ENCODE results near the gene NADK. TPM values are rescaled to one million over a fixed set of nuclear protein-coding genes. Genes with fewer than 3 reads are reported as not detected.

Gene NADK
- total RNA-seq = 11.5 TPM

DNA sequence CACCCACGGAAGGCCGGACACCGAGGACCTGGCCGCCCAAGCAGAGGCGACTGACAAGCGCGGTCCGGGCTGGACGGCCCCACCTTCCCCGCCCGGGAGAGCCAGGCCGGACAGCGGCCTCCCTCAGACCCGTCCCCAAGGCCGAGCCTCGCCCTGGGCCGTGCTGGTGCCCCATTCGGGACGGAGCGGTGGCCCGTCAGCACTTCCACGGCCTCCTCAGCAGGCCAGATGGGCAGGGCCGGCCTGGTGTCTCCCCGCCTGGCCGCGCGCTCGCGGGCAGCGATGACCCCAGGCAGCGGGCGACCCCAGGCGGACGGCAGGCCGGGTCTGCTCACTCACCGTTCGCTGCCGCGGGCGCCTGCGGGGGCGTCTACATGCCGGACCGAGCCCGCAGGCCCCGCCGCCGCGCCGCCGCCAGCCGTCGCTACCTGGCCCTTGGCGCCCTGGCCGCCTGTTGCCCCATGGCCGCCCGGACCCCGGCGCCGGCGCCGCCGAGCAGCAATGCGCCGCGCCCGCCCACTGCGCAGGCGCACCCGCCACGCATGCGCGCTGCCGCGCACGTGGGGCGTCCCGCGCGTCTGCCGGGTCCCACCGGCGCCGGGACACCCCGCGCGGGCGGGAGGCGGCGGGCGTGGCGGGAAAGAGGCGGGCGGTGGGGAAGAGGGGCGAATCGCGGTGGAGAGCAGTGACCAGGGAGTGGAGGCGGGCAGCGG lies at the start of gene NADK:
Gene NADK (minus strand): TSS at position 521 of the 713 bp plus-strand sequence. CDS start 13,064 bp downstream, outside the sequence.
- H3K9me3 ChIP-seq (ENCODE audit: control insufficient read depth in 3 of 3, low read length in 3 of 3) = no peaks in the 10 kb centered on the region
- H3K27me3 ChIP-seq (ENCODE audit: control insufficient read depth in 3 of 3, insufficient read depth in 3 of 3, low read length in 3 of 3) = peaks cover 0 to 4% (median 3%) of the 10 kb centered on the region in 3 donors
- H3K36me3 ChIP-seq (ENCODE audit: control insufficient read depth in 3 of 3, insufficient read depth in 3 of 3, low read length in 3 of 3) = no peaks in the 10 kb centered on the region
- peaks cover 42 to 63% (median 43%) of the 10 kb centered on the region in 3 donors for H3K4me1 ChIP-seq (ENCODE audit: control insufficient read depth in 3 of 3, insufficient read depth in 3 of 3, low read length in 3 of 3)
- H3K4me3 ChIP-seq (ENCODE audit: low read length in 3 of 3) = peak within 1 kb of the TSS; percentile 83 to 91 (median 89)
- peak within 1 kb of the TSS; percentile 76 to 91 (median 77) for H3K9ac ChIP-seq (ENCODE audit: low read depth in 1 of 3, low read length in 3 of 3)
- peak within 1 kb of the TSS; percentile 77 for H3K27ac ChIP-seq (ENCODE audit: low read depth, low read length)

DNA sequence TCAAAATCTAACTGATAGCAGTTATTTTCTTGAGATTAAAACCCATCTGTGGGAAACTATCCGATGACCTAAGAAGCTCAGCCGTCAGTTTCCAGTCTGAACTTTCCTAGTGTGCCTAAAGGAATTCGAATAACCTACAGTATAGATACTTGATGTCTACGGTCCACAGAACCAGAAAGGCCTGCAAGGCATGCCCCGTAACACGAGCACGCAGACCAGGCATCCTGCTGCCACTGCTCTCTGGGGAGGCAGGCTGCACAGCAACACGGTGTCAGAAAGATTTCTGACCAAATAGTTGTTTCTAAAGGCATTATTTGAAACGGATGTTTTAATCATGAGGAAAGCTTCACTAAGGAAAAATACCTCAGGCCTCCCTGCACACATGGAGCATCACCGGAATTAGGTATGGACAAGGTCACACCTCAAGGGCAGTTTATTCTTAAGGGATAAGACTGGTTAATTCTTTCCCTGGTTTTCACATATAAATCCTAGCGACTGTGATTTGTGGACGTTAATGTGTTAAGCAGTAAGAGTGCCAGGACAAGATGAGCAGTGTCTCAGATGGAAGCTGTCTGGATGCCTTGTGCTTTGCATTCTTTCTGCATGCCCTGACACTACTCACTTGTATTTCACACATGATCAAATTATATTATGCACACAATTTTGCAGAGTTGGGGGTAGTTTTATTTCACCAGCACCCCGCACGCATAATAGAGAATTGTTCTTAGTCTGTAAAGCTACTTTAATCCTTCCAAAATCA lies 49.0 kb upstream of the NADK start:
- Histone ChIP-seq H3K4me1 (ENCODE audit: control insufficient read depth in 3 of 3, insufficient read depth in 3 of 3, low read length in 3 of 3) (peaks cover 5 to 11% (median 10%) of the 10 kb centered on the region in 3 donors), H3K27me3 (ENCODE audit: control insufficient read depth in 3 of 3, insufficient read depth in 3 of 3, low read length in 3 of 3) (no peaks in the 10 kb centered on the region), H3K9ac (ENCODE audit: low read depth in 1 of 3, low read length in 3 of 3) (no peak overlapping the region), H3K9me3 (ENCODE audit: control insufficient read depth in 3 of 3, low read length in 3 of 3) (no peaks in the 10 kb centered on the region), H3K36me3 (ENCODE audit: control insufficient read depth in 3 of 3, insufficient read depth in 3 of 3, low read length in 3 of 3) (peaks cover 7 to 11% (median 7%) of the 10 kb centered on the region in 3 donors), H3K27ac (ENCODE audit: low read depth, low read length) (no peak overlapping the region), H3K4me3 (ENCODE audit: low read length in 3 of 3) (no peak overlapping the region)

DNA sequence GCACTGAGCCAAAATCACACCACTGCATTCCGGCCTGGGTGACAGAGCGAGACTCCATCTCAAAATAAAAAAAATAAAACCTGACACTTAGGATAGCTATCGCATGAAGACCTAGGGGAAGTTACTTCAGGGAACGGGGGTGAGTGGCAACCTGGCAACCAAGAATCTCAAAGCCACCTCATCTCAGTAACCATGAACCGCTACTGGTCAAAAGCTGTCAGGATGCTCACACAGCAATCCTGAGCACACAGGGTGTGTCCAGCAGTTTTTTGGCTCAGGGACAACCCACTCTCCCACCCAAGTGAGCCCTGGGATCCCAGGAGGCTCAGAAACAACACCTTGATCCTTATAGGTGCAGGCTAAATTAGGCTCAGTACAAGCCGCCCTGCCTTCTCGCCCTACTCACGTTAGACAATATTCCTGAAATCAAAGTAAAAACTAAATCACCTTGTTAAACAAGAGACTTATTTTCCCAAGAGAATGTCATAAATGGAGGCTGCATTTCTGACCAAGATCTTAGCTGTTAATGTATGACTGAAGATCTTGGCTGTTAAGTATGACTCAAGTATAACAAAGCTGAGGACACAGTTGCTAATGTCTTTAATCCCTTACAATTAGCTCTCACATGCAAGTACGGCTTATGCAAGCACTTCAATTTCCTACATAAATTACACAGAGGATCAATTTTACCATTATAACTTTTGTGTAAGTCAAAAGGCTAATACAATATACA lies 48.3 kb upstream of the NADK start:
- Histone ChIP-seq H3K27ac (ENCODE audit: low read depth, low read length) (no peak overlapping the region), H3K27me3 (ENCODE audit: control insufficient read depth in 3 of 3, insufficient read depth in 3 of 3, low read length in 3 of 3) (no peaks in the 10 kb centered on the region), H3K4me1 (ENCODE audit: control insufficient read depth in 3 of 3, insufficient read depth in 3 of 3, low read length in 3 of 3) (peaks cover 5 to 11% (median 10%) of the 10 kb centered on the region in 3 donors), H3K4me3 (ENCODE audit: low read length in 3 of 3) (no peak overlapping the region), H3K9ac (ENCODE audit: low read depth in 1 of 3, low read length in 3 of 3) (no peak overlapping the region), H3K9me3 (ENCODE audit: control insufficient read depth in 3 of 3, low read length in 3 of 3) (no peaks in the 10 kb centered on the region), H3K36me3 (ENCODE audit: control insufficient read depth in 3 of 3, insufficient read depth in 3 of 3, low read length in 3 of 3) (peaks cover 7 to 11% (median 7%) of the 10 kb centered on the region in 3 donors)

DNA sequence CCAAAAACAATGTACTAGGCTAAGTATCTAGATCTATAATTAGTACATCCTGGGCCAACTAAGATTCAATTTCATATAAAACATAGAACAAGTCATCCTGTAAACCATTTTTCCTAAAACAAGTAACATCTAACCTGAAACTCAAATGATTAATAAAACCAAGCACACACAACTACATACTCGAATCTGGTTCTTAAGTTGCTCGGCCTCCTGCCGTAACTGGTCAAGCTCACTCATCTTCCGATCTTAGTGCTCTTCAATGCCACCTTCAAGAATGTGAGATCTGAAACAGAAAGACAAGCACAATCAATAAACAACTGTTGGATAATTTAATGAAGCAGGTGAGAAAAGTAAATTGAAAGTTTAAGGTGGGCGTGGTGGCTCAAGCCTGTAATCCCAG lies 46.9 kb upstream of the NADK start:
- H3K9me3 ChIP-seq (ENCODE audit: control insufficient read depth in 3 of 3, low read length in 3 of 3) = no peaks in the 10 kb centered on the region
- no peak overlapping the region for H3K9ac ChIP-seq (ENCODE audit: low read depth in 1 of 3, low read length in 3 of 3)
- peaks cover 5 to 11% (median 10%) of the 10 kb centered on the region in 3 donors for H3K4me1 ChIP-seq (ENCODE audit: control insufficient read depth in 3 of 3, insufficient read depth in 3 of 3, low read length in 3 of 3)
- H3K27ac ChIP-seq (ENCODE audit: low read depth, low read length) = no peak overlapping the region
- no peak overlapping the region for H3K4me3 ChIP-seq (ENCODE audit: low read length in 3 of 3)
- peaks cover 7 to 11% (median 7%) of the 10 kb centered on the region in 3 donors for H3K36me3 ChIP-seq (ENCODE audit: control insufficient read depth in 3 of 3, insufficient read depth in 3 of 3, low read length in 3 of 3)
- H3K27me3 ChIP-seq (ENCODE audit: control insufficient read depth in 3 of 3, insufficient read depth in 3 of 3, low read length in 3 of 3) = no peaks in the 10 kb centered on the region

- H3K9me3 ChIP-seq (ENCODE audit: control insufficient read depth in 3 of 3, low read length in 3 of 3) = no peaks in the 10 kb centered on the region
- no peak overlapping the region for H3K9ac ChIP-seq (ENCODE audit: low read depth in 1 of 3, low read length in 3 of 3)
- H3K4me3 ChIP-seq (ENCODE audit: low read length in 3 of 3) = no peak overlapping the region
- no peaks in the 10 kb centered on the region for H3K27me3 ChIP-seq (ENCODE audit: control insufficient read depth in 3 of 3, insufficient read depth in 3 of 3, low read length in 3 of 3)
- H3K36me3 ChIP-seq (ENCODE audit: control insufficient read depth in 3 of 3, insufficient read depth in 3 of 3, low read length in 3 of 3) = peaks cover 21 to 30% (median 25%) of the 10 kb centered on the region in 3 donors
- no peaks in the 10 kb centered on the region for H3K4me1 ChIP-seq (ENCODE audit: control insufficient read depth in 3 of 3, insufficient read depth in 3 of 3, low read length in 3 of 3)
- no peak overlapping the region for H3K27ac ChIP-seq (ENCODE audit: low read depth, low read length)
These were observed 41.5 kb upstream of the NADK start for GRCh38 chr1:1819762-1820161.

- no peaks in the 10 kb centered on the region for H3K9me3 ChIP-seq (ENCODE audit: control insufficient read depth in 3 of 3, low read length in 3 of 3)
- H3K4me1 ChIP-seq (ENCODE audit: control insufficient read depth in 3 of 3, insufficient read depth in 3 of 3, low read length in 3 of 3) = no peaks in the 10 kb centered on the region
- no peak overlapping the region for H3K4me3 ChIP-seq (ENCODE audit: low read length in 3 of 3)
- H3K27me3 ChIP-seq (ENCODE audit: control insufficient read depth in 3 of 3, insufficient read depth in 3 of 3, low read length in 3 of 3) = no peaks in the 10 kb centered on the region
- peaks cover 18 to 29% (median 27%) of the 10 kb centered on the region in 3 donors for H3K36me3 ChIP-seq (ENCODE audit: control insufficient read depth in 3 of 3, insufficient read depth in 3 of 3, low read length in 3 of 3)
- no peak overlapping the region for H3K9ac ChIP-seq (ENCODE audit: low read depth in 1 of 3, low read length in 3 of 3)
- no peak overlapping the region for H3K27ac ChIP-seq (ENCODE audit: low read depth, low read length)
These were observed 39.0 kb upstream of the NADK start for GRCh38 chr1:1817221-1817620.

- no peaks in the 10 kb centered on the region for H3K27me3 ChIP-seq (ENCODE audit: control insufficient read depth in 3 of 3, insufficient read depth in 3 of 3, low read length in 3 of 3)
- H3K4me1 ChIP-seq (ENCODE audit: control insufficient read depth in 3 of 3, insufficient read depth in 3 of 3, low read length in 3 of 3) = no peaks in the 10 kb centered on the region
- no peak overlapping the region for H3K27ac ChIP-seq (ENCODE audit: low read depth, low read length)
- no peaks in the 10 kb centered on the region for H3K9me3 ChIP-seq (ENCODE audit: control insufficient read depth in 3 of 3, low read length in 3 of 3)
- H3K9ac ChIP-seq (ENCODE audit: low read depth in 1 of 3, low read length in 3 of 3) = no peak overlapping the region
- no peak overlapping the region for H3K4me3 ChIP-seq (ENCODE audit: low read length in 3 of 3)
- peaks cover 18 to 30% (median 29%) of the 10 kb centered on the region in 3 donors for H3K36me3 ChIP-seq (ENCODE audit: control insufficient read depth in 3 of 3, insufficient read depth in 3 of 3, low read length in 3 of 3)
These were observed 37.5 kb upstream of the NADK start for GRCh38 chr1:1815606-1816281.

GRCh38 chr1:1809489-1809888 lies 31.2 kb upstream of the NADK start:
- Histone ChIP-seq H3K4me3 (ENCODE audit: low read length in 3 of 3) (no peak overlapping the region), H3K4me1 (ENCODE audit: control insufficient read depth in 3 of 3, insufficient read depth in 3 of 3, low read length in 3 of 3) (no peaks in the 10 kb centered on the region), H3K9ac (ENCODE audit: low read depth in 1 of 3, low read length in 3 of 3) (no peak overlapping the region), H3K27ac (ENCODE audit: low read depth, low read length) (no peak overlapping the region), H3K36me3 (ENCODE audit: control insufficient read depth in 3 of 3, insufficient read depth in 3 of 3, low read length in 3 of 3) (peaks cover 13 to 29% (median 19%) of the 10 kb centered on the region in 3 donors), H3K9me3 (ENCODE audit: control insufficient read depth in 3 of 3, low read length in 3 of 3) (no peaks in the 10 kb centered on the region), H3K27me3 (ENCODE audit: control insufficient read depth in 3 of 3, insufficient read depth in 3 of 3, low read length in 3 of 3) (no peaks in the 10 kb centered on the region)

DNA sequence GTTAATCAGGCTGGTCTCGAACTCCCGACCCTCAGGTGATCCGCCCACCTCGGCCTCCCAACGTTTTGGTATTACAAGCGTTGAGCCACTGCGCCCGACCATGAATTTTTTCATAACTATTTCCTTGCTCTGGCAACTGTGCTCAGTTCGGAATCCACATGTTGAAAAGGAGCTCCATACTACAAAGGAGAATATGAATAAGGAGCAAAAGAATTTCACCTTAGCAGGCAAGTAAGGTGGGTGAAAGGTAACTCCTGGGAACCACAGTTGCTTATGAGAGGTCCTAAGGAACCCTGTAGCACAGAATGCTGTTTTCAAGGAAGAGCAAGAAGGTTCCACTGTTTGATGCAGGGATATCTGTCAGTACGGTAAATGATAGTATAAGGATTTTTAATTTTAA lies 29.9 kb upstream of the NADK start:
- no peak overlapping the region for H3K27ac ChIP-seq (ENCODE audit: low read depth, low read length)
- no peaks in the 10 kb centered on the region for H3K27me3 ChIP-seq (ENCODE audit: control insufficient read depth in 3 of 3, insufficient read depth in 3 of 3, low read length in 3 of 3)
- no peaks in the 10 kb centered on the region for H3K4me1 ChIP-seq (ENCODE audit: control insufficient read depth in 3 of 3, insufficient read depth in 3 of 3, low read length in 3 of 3)
- H3K36me3 ChIP-seq (ENCODE audit: control insufficient read depth in 3 of 3, insufficient read depth in 3 of 3, low read length in 3 of 3) = peaks cover 16 to 33% (median 23%) of the 10 kb centered on the region in 3 donors
- H3K4me3 ChIP-seq (ENCODE audit: low read length in 3 of 3) = no peak overlapping the region
- H3K9ac ChIP-seq (ENCODE audit: low read depth in 1 of 3, low read length in 3 of 3) = no peak overlapping the region
- H3K9me3 ChIP-seq (ENCODE audit: control insufficient read depth in 3 of 3, low read length in 3 of 3) = no peaks in the 10 kb centered on the region
